T-helper 1 cell treated with Interleukin-12 subunit alpha and Interleukin-12 subunit beta and Interleukin-4 antibody, amounts not matched to agents 30 ng/mL and 1 ng/mL, for 36 hours (primary cell): ENCODE results near the gene SPINT1. TPM values are rescaled to one million over a fixed set of nuclear protein-coding genes. Genes with fewer than 3 reads are reported as not detected.

ENCODE experiments used
- intact Hi-C: fragments of 100-400 bp; cut with micrococcal nuclease; formaldehyde crosslinking; loops from one replicate; pipeline ENCODE4 v1.15.1; 2024
- total RNA-seq: library from RNA; stranded (reverse); gene quantifications from 2 replicates; pipeline ENCODE4 v1.2.3, GENCODE V29; 2022

SPINT1 gene
- total RNA-seq, 1 donor from 2014 or later: 4.7 TPM

GRCh38 chr15:40891138-40891537 lies 47.3 kb downstream of the SPINT1 start:
- intact Hi-C loops: loop anchor here (10.0 kb wide), 2 partner anchors 296 to 524 kb away; partner anchors contain the start of genes KNL1 and RTF1

GRCh38 chr15:40891810-40892446 lies 48.1 kb downstream of the SPINT1 start:
- intact Hi-C loops: loop anchor here (10.0 kb wide), 2 partner anchors 297 to 523 kb away; partner anchors contain the start of genes KNL1 and RTF1

GRCh38 chr15:40892447-40893012 lies 48.7 kb downstream of the SPINT1 start:
- intact Hi-C loops: loop anchor here (10.0 kb wide), 2 partner anchors 298 to 522 kb away; partner anchors contain the start of genes KNL1 and RTF1

GRCh38 chr15:40893019-40893670 lies 49.3 kb downstream of the SPINT1 start:
- intact Hi-C loops: loop anchor here (10.0 kb wide), 2 partner anchors 298 to 522 kb away; partner anchors contain the start of genes KNL1 and RTF1

GRCh38 chr15:40893733-40894680 lies 50.2 kb downstream of the SPINT1 start, which contains the start of gene VPS18:
Gene VPS18, plus strand, starts transcription at chr15:40894450. Its CDS starts 319 bp downstream, at chr15:40894769.
- intact Hi-C loops: loop anchor here (1.0 to 10.0 kb wide), 14 partner anchors 10 to 880 kb away; partner anchors contain the start of genes CHAC1, CHP1, DNAJC17 and EXD1

- intact Hi-C loops: loop anchor here (1.0 to 10.0 kb wide), 14 partner anchors 9 to 879 kb away; partner anchors contain the start of genes CHAC1, CHP1, DNAJC17 and EXD1
These were observed 51.0 kb downstream of the SPINT1 start for GRCh38 chr15:40894681-40895448.

GRCh38 chr15:40899536-40900207 lies 55.8 kb downstream of the SPINT1 start:
- intact Hi-C loops: loop anchor here (5.0 to 10.0 kb wide), 3 partner anchors 43 to 515 kb away; partner anchors contain the start of genes KNL1 and RTF1

GRCh38 chr15:40900256-40901052 lies 56.6 kb downstream of the SPINT1 start:
- intact Hi-C loops: loop anchor here (5.0 kb wide), 1 partner anchor 42 kb away; no protein-coding TSS in a partner anchor

- intact Hi-C loops: loop anchor here (5.0 kb wide), 1 partner anchor 41 kb away; no protein-coding TSS in a partner anchor
These were observed 57.2 kb downstream of the SPINT1 start for GRCh38 chr15:40901053-40901443.

- intact Hi-C loops: loop anchor here (5.0 kb wide), 1 partner anchor 39 kb away; no protein-coding TSS in a partner anchor
These were observed 59.0 kb downstream of the SPINT1 start for GRCh38 chr15:40902605-40903561.

GRCh38 chr15:40904552-40905201 lies 60.8 kb downstream of the SPINT1 start:
- intact Hi-C loops: loop anchor here (1.0 to 5.0 kb wide), 8 partner anchors 10 to 380 kb away; partner anchors contain the start of genes CHP1, DLL4 and VPS18

- intact Hi-C loops: loop anchor here (2.0 kb wide), 1 partner anchor 46 kb away; the partner anchor contains the start of gene CHAC1
These were observed 62.5 kb downstream of the SPINT1 start for GRCh38 chr15:40906091-40906990.

GRCh38 chr15:40906991-40907802 lies 63.3 kb downstream of the SPINT1 start:
- intact Hi-C loops: loop anchor here (2.0 kb wide), 1 partner anchor 46 kb away; the partner anchor contains the start of gene CHAC1
